SH-SY5Y (cell line): Measurements from ENCODE around the gene GJD4.

Experiments
- GATA2 ChIP-seq: IDR thresholded peaks from 2 replicates; pipeline ENCODE4 v1.6.1; 2011; ENCODE audit warnings: mild to moderate bottlenecking, low read depth, low read length
- GATA3 ChIP-seq: IDR thresholded peaks from 2 replicates; pipeline ENCODE4 v1.6.1; 2011; ENCODE audit warnings: low read depth, mild to moderate bottlenecking, low read length, moderate library complexity

- TF ChIP-seq GATA2 = no peak
- no peak for TF ChIP-seq GATA3
Observed at GRCh38 chr10:35592441-35592840, 12.7 kb upstream of the GJD4 start.
